ENCODE measurements around the gene NXN. TPM values are rescaled to one million over a fixed set of nuclear protein-coding genes. Genes with fewer than 3 reads are reported as not detected.
"Not testable (repeated sequence)": the region's sequence is repeated elsewhere in the genome, so short reads cannot be mapped to it uniquely, and the experiment has no call there.

The NXN gene
- total RNA-seq, 1 experiment from 2014 or later, result 126 TPM

GRCh38 chr17:867896-868489, 111.6 kb downstream of the NXN start:
- ChIA-PET CTCF (interaction anchor here (0.7 kb wide), 1 partner anchor 112 kb away, joined by 3 read pairs; the partner anchor contains the start of gene NXN), POLR2A (no interaction called here)
- DNase-seq (ENCODE audit: low read depth, low spot score) (no peak), ATAC-seq (peak; percentile 59)
- no peaks in the 10 kb centered on the region for H3K9me3 ChIP-seq (ENCODE audit: control insufficient read depth, insufficient read depth, low read depth, low read length)
- no peaks in the 10 kb centered on the region for H3K27me3 ChIP-seq (ENCODE audit: control insufficient read depth, insufficient read depth, low read length)
- intact Hi-C loops (cut with micrococcal nuclease; ENCODE audit: unreplicated experiment), result no loop called here
- H3K4me1 ChIP-seq (ENCODE audit: control insufficient read depth, insufficient read depth, low read length), result peaks cover 26% of the 10 kb centered on the region
- BruUV-seq (replicated peaks), result TSS peak; percentile 46
- no peak overlapping the region for H3K4me3 ChIP-seq (ENCODE audit: low read depth in 2 of 2, low read length in 2 of 2)
- TF ChIP-seq SIN3A (IDR thresholded peaks at IDR 0.05; ENCODE audit: borderline replicate concordance, insufficient read depth, low read depth, low read length) (no peak), REST (IDR thresholded peaks at IDR 0.05; ENCODE audit: insufficient read depth in 1 of 2, low read depth in 2 of 2, low read length in 1 of 2) (no peak), TCF7L2 (IDR thresholded peaks at IDR 0.05; ENCODE audit: low read depth, low read length) (no peak), CTCF (IDR thresholded peaks at IDR 0.05) (no peak), POLR2AphosphoS5 (IDR thresholded peaks at IDR 0.05; ENCODE audit: low read depth, low read length) (no peak)
- H3K27ac ChIP-seq (ENCODE audit: low read length), result no peak overlapping the region
- in situ Hi-C loops (cut with HindIII; ENCODE audit: low pct_unique_long_range_greater_than_20kb, low sequenced_read_pairs), result no loop called here
- H3K36me3 ChIP-seq (ENCODE audit: control insufficient read depth, insufficient read depth, low read length), result no peaks in the 10 kb centered on the region

- not testable (repeated sequence) for BruUV-seq (replicated peaks); H3K27me3 ChIP-seq (ENCODE audit: control insufficient read depth, insufficient read depth, low read length)
Measured at GRCh38 chr17:867238-867637, 112.3 kb downstream of the NXN start.

GRCh38 chr17:866568-867103, 112.9 kb downstream of the NXN start:
- ChIA-PET CTCF (no interaction called here), POLR2A (no interaction called here)
- Histone ChIP-seq H3K9me3 (ENCODE audit: control insufficient read depth, insufficient read depth, low read depth, low read length) (no peaks in the 10 kb centered on the region), H3K27ac (ENCODE audit: low read length) (no peak overlapping the region), H3K27me3 (ENCODE audit: control insufficient read depth, insufficient read depth, low read length) (no peaks in the 10 kb centered on the region), H3K4me1 (ENCODE audit: control insufficient read depth, insufficient read depth, low read length) (peaks cover 25% of the 10 kb centered on the region), H3K36me3 (ENCODE audit: control insufficient read depth, insufficient read depth, low read length) (no peaks in the 10 kb centered on the region), H3K4me3 (ENCODE audit: low read depth in 2 of 2, low read length in 2 of 2) (no peak overlapping the region)
- no TSS peak for BruUV-seq (replicated peaks)
- in situ Hi-C loops (cut with HindIII; ENCODE audit: low pct_unique_long_range_greater_than_20kb, low sequenced_read_pairs) (no loop called here), intact Hi-C loops (cut with micrococcal nuclease; ENCODE audit: unreplicated experiment) (no loop called here)
- TF ChIP-seq CTCF (IDR thresholded peaks at IDR 0.05) (no peak), TCF7L2 (IDR thresholded peaks at IDR 0.05; ENCODE audit: low read depth, low read length) (no peak), SIN3A (IDR thresholded peaks at IDR 0.05; ENCODE audit: borderline replicate concordance, insufficient read depth, low read depth, low read length) (no peak), REST (IDR thresholded peaks at IDR 0.05; ENCODE audit: insufficient read depth in 1 of 2, low read depth in 2 of 2, low read length in 1 of 2) (no peak), POLR2AphosphoS5 (IDR thresholded peaks at IDR 0.05; ENCODE audit: low read depth, low read length) (no peak)
- ATAC-seq (no peak), DNase-seq (ENCODE audit: low read depth, low spot score) (no peak)

More at GRCh38 chr17:867238-867637, 112.3 kb downstream of the NXN start:
- H3K4me1 ChIP-seq (ENCODE audit: control insufficient read depth, insufficient read depth, low read length), result peaks cover 26% of the 10 kb centered on the region
- H3K36me3 ChIP-seq (ENCODE audit: control insufficient read depth, insufficient read depth, low read length); POLR2A ChIA-PET; intact Hi-C loops (cut with micrococcal nuclease; ENCODE audit: unreplicated experiment); H3K9me3 ChIP-seq (ENCODE audit: control insufficient read depth, insufficient read depth, low read depth, low read length); H3K4me3 ChIP-seq (ENCODE audit: low read depth in 2 of 2, low read length in 2 of 2); DNase-seq (ENCODE audit: low read depth, low spot score); CTCF ChIA-PET; H3K27ac ChIP-seq (ENCODE audit: low read length); in situ Hi-C loops (cut with HindIII; ENCODE audit: low pct_unique_long_range_greater_than_20kb, low sequenced_read_pairs); ATAC-seq: not testable (repeated sequence)

Data from Panc1 (cell line).